Measurements from ENCODE around the gene ST7.

GRCh38 chr7:117227091-117227490 is 273.8 kb downstream of the ST7 start:
- no peak for TF ChIP-seq MAX (IDR thresholded peaks at IDR 0.05; ENCODE audit: insufficient read depth, insufficient read length)
- TF ChIP-seq, protein P1, sequence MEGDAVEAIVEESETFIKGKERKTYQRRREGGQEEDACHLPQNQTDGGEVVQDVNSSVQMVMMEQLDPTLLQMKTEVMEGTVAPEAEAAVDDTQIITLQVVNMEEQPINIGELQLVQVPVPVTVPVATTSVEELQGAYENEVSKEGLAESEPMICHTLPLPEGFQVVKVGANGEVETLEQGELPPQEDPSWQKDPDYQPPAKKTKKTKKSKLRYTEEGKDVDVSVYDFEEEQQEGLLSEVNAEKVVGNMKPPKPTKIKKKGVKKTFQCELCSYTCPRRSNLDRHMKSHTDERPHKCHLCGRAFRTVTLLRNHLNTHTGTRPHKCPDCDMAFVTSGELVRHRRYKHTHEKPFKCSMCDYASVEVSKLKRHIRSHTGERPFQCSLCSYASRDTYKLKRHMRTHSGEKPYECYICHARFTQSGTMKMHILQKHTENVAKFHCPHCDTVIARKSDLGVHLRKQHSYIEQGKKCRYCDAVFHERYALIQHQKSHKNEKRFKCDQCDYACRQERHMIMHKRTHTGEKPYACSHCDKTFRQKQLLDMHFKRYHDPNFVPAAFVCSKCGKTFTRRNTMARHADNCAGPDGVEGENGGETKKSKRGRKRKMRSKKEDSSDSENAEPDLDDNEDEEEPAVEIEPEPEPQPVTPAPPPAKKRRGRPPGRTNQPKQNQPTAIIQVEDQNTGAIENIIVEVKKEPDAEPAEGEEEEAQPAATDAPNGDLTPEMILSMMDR (IDR thresholded peaks at IDR 0.05; ENCODE audit: extremely low read depth in 1 of 2, insufficient read depth in 1 of 2, low read depth in 1 of 2, low read length in 2 of 2), result no peak
- no peak for TF ChIP-seq EZH2 (IDR thresholded peaks at IDR 0.05; ENCODE audit: borderline replicate concordance, low read depth, low read length, severe bottlenecking)
- TF ChIP-seq POLR2AphosphoS5 (IDR thresholded peaks at IDR 0.05; ENCODE audit: insufficient read depth, low read depth, low read length), result no peak
- TF ChIP-seq MYC (IDR thresholded peaks at IDR 0.05; ENCODE audit: low read depth, low read length), result no peak
- TF ChIP-seq POLR2A (IDR thresholded peaks at IDR 0.05; ENCODE audit: low read depth, low read length), result no peak

Data from endothelial cell of umbilical vein (primary cell).